Mesendoderm (in vitro differentiated cells): ENCODE measurements around the gene ZNF669.
A peak's percentile ranks its signal among the peaks of the same experiment; 100 is the strongest.

Experiments
- DNase-seq: peaks from one replicate; pipeline ENCODE4 v3.0.0; 2013
- H2AK5ac ChIP-seq: 2 replicates; pipeline ENCODE4 v1.6.1; 2013; ENCODE audit warnings: low read length, inconsistent platforms
- H2BK120ac ChIP-seq: 2 replicates; pipeline ENCODE4 v1.6.1; 2013; ENCODE audit warnings: low read depth, mild to moderate bottlenecking, low read length, moderate library complexity, mixed read lengths
- H2BK15ac ChIP-seq: replicated peaks from 2 replicates; pipeline ENCODE4 v1.6.1; 2013; ENCODE audit warnings: low read depth, mild to moderate bottlenecking, moderate library complexity
- H2BK5ac ChIP-seq: 2 replicates; pipeline ENCODE4 v1.6.1; 2013; ENCODE audit warnings: low read length, inconsistent platforms
- H3K18ac ChIP-seq: 2 replicates; pipeline ENCODE4 v1.6.1; 2013; ENCODE audit warnings: mild to moderate bottlenecking, low read length, mixed read lengths
- H3K23ac ChIP-seq: one replicate; pipeline ENCODE4 v1.6.1; 2013; ENCODE audit warnings: low read length
- H3K27ac ChIP-seq: 2 replicates; pipeline ENCODE4 v1.5.1; 2013; ENCODE audit warnings: low read depth, mild to moderate bottlenecking, inconsistent platforms, low read length, moderate library complexity
- H3K27me3 ChIP-seq: 2 replicates; pipeline ENCODE4 v1.6.1; 2013; ENCODE audit warnings: low read length, control low read depth, mild to moderate bottlenecking, inconsistent platforms; ENCODE audit not compliant: insufficient read depth, poor library complexity
- H3K36me3 ChIP-seq: 2 replicates; pipeline ENCODE4 v1.6.1; 2013; ENCODE audit warnings: low read length, inconsistent platforms; ENCODE audit not compliant: control insufficient read depth, insufficient read depth
- H3K4ac ChIP-seq: one replicate; pipeline ENCODE4 v1.6.1; 2013; ENCODE audit warnings: low read depth, mild to moderate bottlenecking, low read length, moderate library complexity
- H3K4me1 ChIP-seq: 2 replicates; pipeline ENCODE4 v1.6.1; 2013; ENCODE audit warnings: low read depth, low read length, inconsistent platforms; ENCODE audit not compliant: control insufficient read depth
- H3K4me2 ChIP-seq: 2 replicates; pipeline ENCODE4 v1.6.1; 2013; ENCODE audit warnings: low read length
- H3K4me3 ChIP-seq: 2 replicates; pipeline ENCODE4 v1.5.1; 2013; ENCODE audit warnings: mild to moderate bottlenecking, low read length
- H3K56ac ChIP-seq: one replicate; pipeline ENCODE4 v1.6.1; 2013; ENCODE audit warnings: low read length
- H3K79me1 ChIP-seq: 2 replicates; pipeline ENCODE4 v1.6.1; 2013; ENCODE audit warnings: low read length, inconsistent platforms
- H3K79me2 ChIP-seq: 2 replicates; pipeline ENCODE4 v1.6.1; 2013; ENCODE audit warnings: mild to moderate bottlenecking, low read length; ENCODE audit not compliant: control insufficient read depth, insufficient read depth
- H3K9ac ChIP-seq: 2 replicates; pipeline ENCODE4 v1.6.1; 2013; ENCODE audit warnings: low read length, inconsistent platforms
- H4K5ac ChIP-seq: one replicate; pipeline ENCODE4 v1.6.1; 2013; ENCODE audit warnings: low read length
- H4K8ac ChIP-seq: one replicate; pipeline ENCODE4 v1.6.1; 2013; ENCODE audit warnings: low read depth, mild to moderate bottlenecking, control low read depth, low read length, moderate library complexity
- WGBS: extraction: QIAGEN DNeasy Blood & Tissue Kit; methylation state at CpG from one replicate; pipeline ENCODE4 v1.1.7; 2013; ENCODE audit warnings: low lambda C conversion rate, missing lambda C conversion rate; ENCODE audit not compliant: insufficient coverage; ENCODE audit errors: extremely low coverage; 5-methylcytosine and 5-hydroxymethylcytosine counted together

ZNF669 gene

GRCh38 chr1:247110627-247111258 lies 6.6 kb upstream of the ZNF669 start:
- H2AK5ac ChIP-seq: no peak overlapping the region
- peak overlapping the region; percentile 50 for H3K23ac ChIP-seq
- peak overlapping the region; percentile 50 for H3K9ac ChIP-seq
- no peak overlapping the region for H2BK15ac ChIP-seq
- H3K79me2 ChIP-seq: no peaks in the 10 kb centered on the region
- H2BK5ac ChIP-seq: no peak overlapping the region
- H3K36me3 ChIP-seq: no peaks in the 10 kb centered on the region
- H3K4me2 ChIP-seq: peak overlapping the region; percentile 51
- H3K79me1 ChIP-seq: no peaks in the 10 kb centered on the region
- H3K27ac ChIP-seq: no peak overlapping the region
- WGBS: no CpG with 5 or more reads among the region's 30 CpGs
- no peak overlapping the region for H4K8ac ChIP-seq
- H3K4me3 ChIP-seq: no peak overlapping the region
- H2BK120ac ChIP-seq: no peak overlapping the region
- H4K5ac ChIP-seq: no peak overlapping the region
- H3K18ac ChIP-seq: peak overlapping the region; percentile 17
- peaks cover 5% of the 10 kb centered on the region for H3K27me3 ChIP-seq
- DNase-seq: no peak
- no peaks in the 10 kb centered on the region for H3K4me1 ChIP-seq
- H3K56ac ChIP-seq: peak overlapping the region; percentile 87
- H3K4ac ChIP-seq: peak overlapping the region; percentile 38

GRCh38 chr1:247107694-247108093 lies 3.5 kb upstream of the ZNF669 start:
- Histone ChIP-seq H3K36me3 (no peaks in the 10 kb centered on the region), H2BK120ac (no peak overlapping the region), H2BK5ac (no peak overlapping the region), H3K4me3 (no peak overlapping the region), H3K56ac (no peak overlapping the region), H3K9ac (no peak overlapping the region), H2BK15ac (no peak overlapping the region), H3K4ac (no peak overlapping the region), H3K4me2 (no peak overlapping the region), H3K4me1 (peaks cover 2% of the 10 kb centered on the region), H3K18ac (no peak overlapping the region), H4K5ac (no peak overlapping the region), H3K27ac (no peak overlapping the region), H4K8ac (no peak overlapping the region), H3K23ac (no peak overlapping the region), H3K79me2 (peaks cover 10% of the 10 kb centered on the region), H2AK5ac (no peak overlapping the region), H3K79me1 (no peaks in the 10 kb centered on the region), H3K27me3 (peaks cover 5% of the 10 kb centered on the region)
- no CpG with 5 or more reads among the region's 7 CpGs for WGBS
- DNase-seq: no peak

GRCh38 chr1:247105966-247106365 lies 1.8 kb upstream of the ZNF669 start:
- Histone ChIP-seq H3K4me3 (no peak overlapping the region), H4K8ac (no peak overlapping the region), H3K18ac (peak overlapping the region; percentile 32), H3K56ac (no peak overlapping the region), H2AK5ac (no peak overlapping the region), H3K27me3 (peaks cover 2% of the 10 kb centered on the region), H3K27ac (no peak overlapping the region), H3K79me1 (peaks cover 4% of the 10 kb centered on the region), H3K23ac (no peak overlapping the region), H3K79me2 (peaks cover 17% of the 10 kb centered on the region), H3K9ac (no peak overlapping the region), H3K4me2 (no peak overlapping the region), H3K4ac (no peak overlapping the region), H3K4me1 (peaks cover 2% of the 10 kb centered on the region), H2BK15ac (no peak overlapping the region), H2BK120ac (no peak overlapping the region), H4K5ac (no peak overlapping the region), H2BK5ac (no peak overlapping the region), H3K36me3 (no peaks in the 10 kb centered on the region)
- no CpG with 5 or more reads among the region's 15 CpGs for WGBS
- DNase-seq: no peak

- H3K4me3 ChIP-seq: no peak overlapping the region
- no peak overlapping the region for H2BK120ac ChIP-seq
- H3K18ac ChIP-seq: no peak overlapping the region
- H3K4ac ChIP-seq: no peak overlapping the region
- no peak for DNase-seq
- WGBS: no CpG with 5 or more reads among the region's 13 CpGs
- H4K5ac ChIP-seq: no peak overlapping the region
- no peak overlapping the region for H2AK5ac ChIP-seq
- no peak overlapping the region for H3K27ac ChIP-seq
- H4K8ac ChIP-seq: no peak overlapping the region
- peaks cover 6% of the 10 kb centered on the region for H3K79me1 ChIP-seq
- no peaks in the 10 kb centered on the region for H3K27me3 ChIP-seq
- no peak overlapping the region for H3K9ac ChIP-seq
- H3K4me1 ChIP-seq: peaks cover 2% of the 10 kb centered on the region
- no peak overlapping the region for H3K56ac ChIP-seq
- no peak overlapping the region for H3K23ac ChIP-seq
- no peak overlapping the region for H2BK15ac ChIP-seq
- peaks cover 20% of the 10 kb centered on the region for H3K79me2 ChIP-seq
- H3K4me2 ChIP-seq: no peak overlapping the region
- peaks cover 4% of the 10 kb centered on the region for H3K36me3 ChIP-seq
- no peak overlapping the region for H2BK5ac ChIP-seq
Measured at GRCh38 chr1:247104965-247105364, 809 bp upstream of the ZNF669 start.

- Histone ChIP-seq H4K5ac (no peak overlapping the region), H3K9ac (no peak overlapping the region), H3K18ac (no peak overlapping the region), H4K8ac (no peak overlapping the region), H2AK5ac (no peak overlapping the region), H2BK5ac (no peak overlapping the region), H3K4me2 (no peak overlapping the region), H3K4me3 (no peak overlapping the region), H3K27me3 (no peaks in the 10 kb centered on the region), H3K4me1 (peaks cover 2% of the 10 kb centered on the region), H3K36me3 (peaks cover 4% of the 10 kb centered on the region), H3K27ac (no peak overlapping the region), H3K23ac (no peak overlapping the region), H3K4ac (no peak overlapping the region), H2BK120ac (no peak overlapping the region), H3K56ac (no peak overlapping the region), H3K79me2 (peaks cover 20% of the 10 kb centered on the region), H3K79me1 (peaks cover 8% of the 10 kb centered on the region), H2BK15ac (no peak overlapping the region)
- no CpG with 5 or more reads among the region's 1 CpG for WGBS
- no peak for DNase-seq
Measured at GRCh38 chr1:247102381-247102780, 1.8 kb downstream of the ZNF669 start.
